Measurements from ENCODE around the gene KXD1.

KXD1 gene

DNA sequence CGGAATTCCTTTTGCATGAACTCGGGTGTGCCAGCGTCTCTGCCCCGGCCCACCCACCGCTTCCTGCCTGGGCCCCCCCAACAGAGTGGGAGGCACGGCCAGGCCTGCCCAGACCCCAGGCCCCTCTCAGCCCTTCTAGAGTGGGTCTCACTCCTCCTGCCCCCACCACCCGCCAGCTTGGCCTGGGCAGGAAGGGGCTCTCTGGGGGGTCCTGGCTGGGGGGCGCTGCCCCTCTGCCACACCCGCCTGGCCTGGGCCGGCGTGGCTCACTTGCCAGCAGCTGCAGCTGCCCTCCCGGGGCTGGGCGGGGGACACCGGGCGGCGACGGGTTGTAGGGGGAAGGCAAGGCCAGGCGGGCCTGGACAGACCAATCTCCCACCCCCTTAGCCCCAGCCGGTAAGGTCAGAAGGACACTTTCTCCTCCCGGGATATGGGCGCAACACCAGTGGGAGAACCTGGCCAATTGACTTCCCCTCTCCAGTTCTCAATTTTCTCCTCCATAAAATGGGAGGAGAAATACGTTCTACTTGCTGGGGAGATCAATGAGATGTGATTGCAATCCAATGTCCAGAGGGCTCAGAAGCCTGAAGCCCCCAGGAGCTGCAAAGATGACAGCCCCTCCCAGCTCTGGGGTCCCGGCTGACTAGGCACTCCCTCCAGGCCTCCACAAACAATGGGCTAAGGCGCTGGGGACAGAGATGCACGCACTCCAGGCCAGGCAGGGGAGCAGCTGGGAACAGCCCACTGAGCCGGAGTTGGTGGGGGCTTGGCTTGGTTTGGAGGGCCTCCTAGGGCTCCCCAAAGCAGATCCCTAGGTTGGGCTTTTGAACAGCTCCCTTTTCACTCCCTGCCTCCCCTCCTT, 46.5 kb downstream of the KXD1 start:
- DNase-seq, result peak; percentile 54

DNA sequence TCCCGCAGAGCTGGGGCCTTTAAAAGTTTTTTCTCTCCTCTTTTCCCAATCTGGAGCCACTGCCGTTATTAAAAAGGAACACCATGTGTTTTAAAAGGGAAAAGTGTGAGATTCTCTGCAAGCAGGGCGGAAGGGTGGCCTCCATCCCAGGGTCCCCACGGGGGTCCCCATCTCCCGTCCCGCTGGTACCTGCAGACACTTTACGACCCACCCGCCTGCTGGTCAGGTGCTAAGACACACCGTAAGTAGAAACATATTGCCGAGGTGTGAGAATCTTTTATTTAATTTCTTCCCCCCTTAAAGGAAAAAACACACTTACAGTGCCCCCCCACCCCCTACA, 47.1 kb downstream of the KXD1 start:
- no peak for DNase-seq

DNA sequence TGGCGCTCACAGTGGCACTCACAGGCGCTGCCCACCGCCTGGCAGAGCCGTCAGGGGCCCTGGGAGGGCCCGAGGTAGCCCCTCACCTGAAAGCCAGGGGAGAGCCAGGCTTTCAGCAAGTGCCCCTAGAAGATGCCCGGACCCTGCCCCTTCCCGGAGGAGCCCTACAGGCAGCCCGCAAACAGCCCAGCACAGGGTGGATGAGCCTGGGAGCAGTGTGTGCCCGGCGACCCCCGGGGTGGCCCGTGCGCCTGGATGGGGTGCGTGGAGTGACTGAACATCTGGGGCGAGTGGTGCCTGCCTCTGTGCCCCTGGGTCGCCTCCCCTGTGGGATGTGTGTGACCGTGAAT, 47.5 kb downstream of the KXD1 start:
- DNase-seq, result no peak

DNA sequence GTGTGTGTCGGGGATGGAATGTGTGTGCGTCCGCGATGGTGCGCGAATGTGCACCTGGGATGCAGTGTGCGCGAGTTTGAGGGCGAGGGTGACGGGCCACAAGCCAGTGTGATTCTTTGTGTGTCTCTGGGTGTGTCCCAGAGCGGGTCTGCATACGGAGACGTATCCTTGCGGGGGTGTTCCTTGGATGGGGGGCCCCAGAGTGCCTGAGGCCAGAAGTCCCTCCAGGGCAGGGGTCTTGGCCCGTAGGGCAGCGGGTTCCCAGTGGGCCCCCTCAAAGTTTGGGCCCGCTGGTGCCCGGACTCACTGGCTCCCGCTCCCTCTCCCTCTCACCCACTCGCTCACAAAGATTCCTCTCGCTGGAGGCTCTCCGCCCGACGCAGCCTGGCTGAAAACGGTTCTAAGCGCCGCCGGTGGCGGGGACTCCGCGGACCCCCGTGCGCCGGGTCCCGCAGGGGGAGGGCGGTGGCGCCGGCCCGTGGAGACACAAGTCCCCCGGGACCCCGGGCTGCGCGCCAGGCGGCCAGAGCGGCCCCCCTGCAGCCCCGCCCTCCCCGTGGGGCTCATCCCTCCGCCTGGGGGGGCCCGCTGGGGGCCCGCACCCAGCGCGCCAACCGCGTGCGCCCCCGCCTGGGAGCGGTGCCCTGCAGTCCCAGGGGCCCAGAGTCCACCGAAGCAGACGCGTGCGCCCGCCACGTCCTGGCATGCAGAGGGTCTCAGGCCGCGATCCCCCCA, 48.0 kb downstream of the KXD1 start:
- peak; percentile 53 for DNase-seq

GRCh38 chr19:18606281-18607225, 48.9 kb downstream of the KXD1 start, which contains the start of gene CRLF1:
TSS of gene CRLF1 (minus strand) at chr19:18606799. CDS start at chr19:18606656, 143 bp downstream.
- DNase-seq, result no peak

DNA sequence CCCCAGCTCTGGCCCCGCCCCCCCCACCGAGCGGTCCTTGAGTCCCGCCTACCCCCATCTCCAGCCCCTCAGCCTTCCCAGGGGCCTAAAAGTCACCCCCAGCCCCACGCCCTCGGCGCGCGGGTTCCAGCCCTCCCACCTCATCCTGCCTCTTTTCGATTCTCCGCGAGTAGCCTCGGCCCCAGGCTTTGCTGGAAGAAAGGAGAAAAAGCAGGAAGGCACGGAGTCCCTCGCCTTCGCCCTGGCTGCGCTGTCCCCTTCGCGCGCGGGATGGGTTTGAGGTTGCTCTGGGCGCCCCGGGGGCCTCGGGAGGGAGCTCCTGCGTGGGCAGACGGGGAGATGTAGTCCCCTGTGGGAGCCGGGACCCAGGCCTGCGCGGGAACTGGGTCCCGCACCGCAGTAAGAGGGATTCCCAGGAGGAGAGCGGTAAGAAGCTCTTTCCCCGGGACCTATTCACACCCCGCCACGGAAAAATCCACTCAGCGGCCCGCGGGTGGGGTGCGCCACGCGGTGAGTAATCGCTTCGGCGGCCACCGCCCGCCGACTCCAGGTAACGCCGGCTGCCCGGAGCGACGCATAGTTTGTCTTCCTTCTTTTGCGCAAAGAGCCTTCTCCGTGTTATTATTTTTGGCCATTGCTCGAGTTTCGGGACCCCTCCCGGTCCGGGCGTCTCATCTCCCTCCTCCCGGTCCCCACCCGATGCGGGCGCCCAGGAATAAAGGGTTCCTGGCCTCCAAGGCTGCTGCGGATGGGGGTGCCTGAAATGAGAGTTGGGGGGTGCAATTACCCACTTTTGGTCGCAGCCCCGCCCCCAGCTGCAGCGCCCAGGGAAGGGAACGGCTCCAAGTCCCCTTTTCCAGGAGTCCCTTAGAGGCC, 49.8 kb downstream of the KXD1 start:
- no peak for DNase-seq

DNA sequence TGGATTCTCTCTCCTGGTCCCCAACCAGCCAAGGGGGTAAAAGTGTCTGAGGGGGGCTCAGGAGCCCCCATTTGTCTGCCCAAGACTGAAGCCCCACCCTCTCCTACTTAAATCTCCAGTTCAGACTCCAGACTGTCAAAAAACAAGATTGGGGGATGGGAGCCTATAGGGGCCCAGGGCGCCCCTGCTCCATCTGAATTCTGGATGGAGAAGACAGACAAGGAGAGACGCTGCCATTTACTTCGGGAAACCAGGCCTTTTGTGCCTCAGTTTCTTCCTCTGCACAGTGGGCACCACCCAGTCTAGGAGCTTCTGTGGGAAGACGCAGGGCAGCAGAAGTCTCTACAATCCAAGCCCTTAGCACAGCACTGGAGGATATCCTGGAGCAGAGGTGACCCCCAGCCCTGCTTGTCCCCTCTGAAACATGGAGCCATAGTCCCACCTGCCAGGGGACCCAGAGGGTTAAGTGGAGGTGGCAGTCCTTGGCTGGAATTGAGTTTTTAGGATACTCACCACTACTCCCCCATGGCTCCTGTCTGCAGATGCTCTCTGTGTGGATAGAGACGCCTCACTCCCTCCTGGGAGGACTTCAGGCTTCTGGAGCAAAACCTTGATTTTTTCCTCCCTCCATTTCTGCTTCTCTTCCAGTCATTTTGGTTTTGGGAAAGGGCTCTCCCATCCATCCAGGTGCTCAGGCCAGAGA, 50.6 kb downstream of the KXD1 start:
- DNase-seq, result no peak

DNA sequence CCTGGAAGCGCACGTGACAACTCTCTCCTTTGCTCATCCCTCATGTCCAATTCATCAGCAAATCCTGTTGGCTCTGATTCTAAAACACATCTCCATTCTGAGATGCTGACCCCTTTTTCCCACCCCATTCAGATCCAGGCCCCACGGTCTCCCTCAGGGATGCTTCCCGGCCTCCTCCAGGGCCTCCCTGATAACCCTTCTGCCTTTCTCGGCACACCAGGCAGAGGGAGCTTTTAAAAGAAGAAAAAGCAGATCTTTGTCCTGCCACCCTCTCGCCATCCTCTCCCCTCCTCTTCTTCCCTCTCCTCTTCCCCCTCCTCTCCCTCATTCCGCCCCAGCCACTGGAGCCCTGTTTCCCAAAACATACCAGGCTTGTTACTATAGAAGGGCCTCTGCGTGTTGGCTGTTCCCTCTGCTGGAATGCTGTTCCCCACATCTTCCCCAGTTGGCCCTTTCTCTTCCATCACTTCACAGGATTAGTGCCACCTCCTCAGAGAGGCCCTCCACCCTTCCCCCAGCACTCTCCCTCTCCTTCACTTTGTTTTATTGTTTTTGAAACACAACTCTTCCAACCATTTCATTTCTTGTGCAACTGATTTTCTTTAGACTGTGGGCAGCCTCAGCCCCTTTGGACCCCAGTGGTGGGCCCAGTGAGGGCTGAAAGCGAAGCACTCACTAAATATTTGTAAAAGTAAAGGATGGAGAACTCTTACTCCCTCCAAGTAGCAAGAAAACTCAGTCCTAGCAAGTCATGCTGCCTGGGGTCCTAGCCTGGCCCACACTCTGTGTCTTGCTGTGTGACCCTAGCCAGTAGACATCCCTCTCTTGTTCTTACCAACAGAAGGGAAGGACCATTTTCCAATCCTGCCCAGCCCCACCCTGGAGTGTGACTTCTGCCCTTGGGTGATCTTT, 51.4 kb downstream of the KXD1 start:
- DNase-seq, result no peak

DNA sequence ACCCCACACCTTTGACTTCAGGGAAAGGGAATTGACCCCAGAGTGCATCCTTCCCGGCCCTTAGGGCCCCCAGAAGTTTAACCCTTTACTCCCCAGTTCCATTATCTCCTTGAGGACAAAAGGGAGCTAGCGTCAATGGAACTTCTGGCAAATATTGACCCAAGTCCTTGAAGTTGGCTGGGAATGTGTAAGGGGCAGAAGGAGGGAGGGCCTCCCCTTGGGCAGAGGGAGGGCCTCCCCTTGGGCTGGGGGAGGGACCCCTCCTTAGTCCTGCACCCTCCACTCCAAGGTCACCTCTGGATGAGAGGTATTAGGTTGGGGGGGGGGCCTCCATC, 52.0 kb downstream of the KXD1 start:
- no peak for DNase-seq

- no peak for DNase-seq
These were observed 52.5 kb downstream of the KXD1 start for GRCh38 chr19:18610245-18610555.

DNA sequence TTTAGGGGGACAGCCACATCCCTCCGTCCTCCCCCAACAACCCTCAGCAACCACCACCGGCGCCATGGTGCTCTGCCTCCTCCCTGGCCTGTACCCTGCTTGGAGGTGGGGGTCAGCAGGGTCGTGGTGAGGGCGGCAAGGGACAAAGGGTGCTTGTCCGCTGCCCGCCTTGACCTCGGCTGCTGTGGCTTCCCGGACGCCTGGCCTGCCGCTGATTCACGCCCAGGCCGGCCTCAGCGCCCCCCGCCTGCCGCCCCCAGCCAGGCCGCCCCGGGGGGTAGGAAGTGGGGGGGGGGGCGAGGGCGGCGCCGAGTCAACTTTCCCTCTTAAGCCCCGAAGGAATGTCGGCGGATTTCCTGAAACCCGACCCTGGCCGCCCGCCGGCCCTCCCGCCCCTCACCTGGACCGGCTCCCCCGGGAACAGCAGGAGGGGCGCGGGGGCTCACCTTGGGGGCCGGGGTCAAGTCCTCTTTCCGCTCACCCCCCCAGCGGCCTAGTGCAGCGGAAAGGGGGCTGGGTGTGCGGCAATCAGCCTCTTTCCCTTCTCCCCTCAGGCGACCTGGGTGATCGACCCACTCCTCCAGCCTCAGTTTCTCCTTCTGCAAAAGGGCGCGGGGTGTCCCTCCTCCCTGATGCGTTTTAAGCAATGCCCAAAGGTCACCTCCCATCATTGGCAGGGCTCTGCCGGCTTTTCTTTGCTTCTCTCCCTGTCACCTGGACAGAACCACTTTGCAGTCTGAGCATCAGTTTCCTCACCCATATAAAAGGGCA, 53.1 kb downstream of the KXD1 start:
- DNase-seq, result no peak

DNA sequence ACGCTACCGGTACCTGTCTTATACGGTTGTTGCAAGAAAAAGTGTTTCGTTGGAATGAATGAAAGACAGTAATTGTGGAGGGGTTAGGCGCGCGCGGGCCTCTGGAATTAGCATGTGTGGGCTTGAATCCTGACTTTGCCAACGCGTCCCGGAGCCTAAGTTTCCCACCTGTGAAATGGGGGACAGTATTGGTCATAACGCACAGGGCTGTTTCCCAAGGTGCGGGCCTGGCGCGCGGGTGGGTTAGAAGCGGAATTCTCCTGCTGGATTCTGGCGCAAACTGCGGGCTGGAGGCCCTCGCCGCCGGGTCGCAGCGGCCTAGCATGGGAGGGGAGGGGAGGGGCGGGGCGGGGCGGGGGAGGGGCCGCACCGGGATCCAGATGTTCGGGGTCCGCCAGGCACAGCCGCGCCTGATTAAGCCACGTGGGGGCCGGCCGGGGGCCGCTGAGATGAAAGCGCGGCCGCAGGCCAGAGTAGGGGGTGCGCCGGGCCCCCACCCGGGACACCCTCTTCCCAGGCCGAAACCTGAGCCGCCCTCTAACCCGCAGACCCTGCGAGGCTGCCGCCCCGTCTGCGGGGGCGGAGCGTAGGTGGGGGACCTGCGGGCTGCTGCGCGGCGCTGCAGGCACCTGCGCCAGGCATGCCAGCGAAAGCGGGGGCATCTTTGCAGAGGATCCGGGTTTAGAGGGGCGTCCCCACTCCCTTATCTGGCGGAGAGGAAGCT, 53.8 kb downstream of the KXD1 start:
- no peak for DNase-seq

DNA sequence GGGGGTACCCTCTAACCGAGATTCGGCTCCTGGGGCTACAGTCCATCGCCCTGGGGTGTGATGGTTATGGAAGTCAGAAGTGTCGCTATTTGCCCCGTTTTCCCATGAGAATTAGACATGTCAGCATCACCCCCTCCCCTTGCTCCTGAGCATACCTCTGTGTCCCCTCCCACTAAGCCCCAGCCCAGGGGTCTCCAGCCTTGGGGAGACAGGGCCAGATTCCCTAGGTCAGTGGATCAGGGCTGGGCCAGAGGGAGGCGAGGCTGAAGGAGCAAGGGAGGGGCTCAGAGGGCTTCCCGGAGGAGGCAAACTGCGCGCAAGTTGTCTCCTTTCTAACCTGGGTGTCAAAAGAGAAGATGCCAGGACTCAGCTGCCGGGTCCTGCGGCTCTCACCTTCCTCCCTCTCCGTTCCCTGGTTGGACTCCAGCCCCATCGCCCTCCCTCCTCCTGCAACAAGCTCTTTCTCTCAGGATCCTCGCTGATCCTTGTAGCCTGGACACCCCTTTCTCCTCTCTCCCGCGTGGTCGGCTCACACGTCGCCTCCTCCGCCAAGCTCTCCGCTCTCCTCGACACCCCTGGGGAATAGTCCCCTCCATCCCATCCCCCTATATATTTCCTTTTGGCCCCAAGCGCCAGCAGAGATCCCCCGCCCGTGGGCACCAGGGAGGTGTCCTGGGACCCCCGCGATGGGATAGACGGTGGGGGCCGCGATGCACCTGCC, 54.5 kb downstream of the KXD1 start:
- no peak for DNase-seq

GRCh38 chr19:18612772-18613588, 55.3 kb downstream of the KXD1 start, which contains the start of gene TMEM59L:
TSS of gene TMEM59L (plus strand) at chr19:18612870. CDS start at chr19:18612959, 89 bp downstream.
- no peak for DNase-seq

- DNase-seq, result no peak
These were observed 56.0 kb downstream of the KXD1 start for GRCh38 chr19:18613589-18614234.

DNA sequence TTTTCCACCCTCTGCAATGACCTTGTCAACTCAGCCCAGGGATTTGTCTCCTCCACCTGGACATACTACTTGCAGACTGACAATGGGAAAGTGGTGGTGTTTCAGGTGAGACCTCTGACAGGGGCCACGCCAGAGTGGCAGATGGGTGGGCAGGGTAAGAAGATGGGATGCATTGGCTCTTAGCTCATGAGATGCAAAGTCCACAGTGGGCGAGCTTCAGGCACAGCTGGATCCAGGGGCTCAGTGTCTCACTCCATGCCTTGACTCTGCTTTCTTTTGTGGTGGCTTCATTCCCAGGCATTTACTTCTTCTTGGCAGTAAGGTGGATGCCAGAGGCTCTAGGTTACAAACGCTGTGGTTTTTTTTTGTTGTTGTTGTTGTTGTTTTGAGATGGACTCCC, 58.4 kb downstream of the KXD1 start:
- DNase-seq, result no peak

DNA sequence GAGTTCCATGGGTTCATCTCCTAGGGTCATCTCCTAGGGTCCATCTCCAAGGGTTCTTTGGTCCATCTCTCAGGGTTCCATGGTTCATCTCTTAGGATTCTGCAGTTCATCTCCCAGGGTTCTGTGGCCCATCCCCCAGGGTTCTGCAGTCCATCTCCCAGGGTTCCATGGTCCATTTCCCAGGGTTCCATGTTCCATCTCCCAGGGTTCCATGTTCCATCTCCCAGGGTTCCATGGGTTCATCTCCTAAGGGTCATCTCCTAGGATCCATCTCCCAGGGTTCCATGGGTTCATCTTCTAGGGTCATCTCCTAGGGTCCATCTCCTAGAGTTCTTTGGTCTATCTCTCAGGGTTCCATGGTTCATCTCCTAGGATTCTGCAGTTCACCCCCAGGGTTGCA, 59.9 kb downstream of the KXD1 start:
- DNase-seq, result no peak

Data from activated CD8-positive, alpha-beta memory T cell treated with anti-CD3 and anti-CD28 coated beads, Interleukin-2, amount 50 U/mL, for 48 hours (primary cell).